ENCODE data around the gene YOD1.

The YOD1 gene

GRCh38 chr1:207024202-207025145 lies 26.5 kb downstream of the YOD1 start:
- no peak for DNase-seq

- DNase-seq: no peak
These were observed 27.9 kb downstream of the YOD1 start for GRCh38 chr1:207022996-207023679.

- no peak for DNase-seq
These were observed 29.0 kb downstream of the YOD1 start for GRCh38 chr1:207021876-207022596.

DNA sequence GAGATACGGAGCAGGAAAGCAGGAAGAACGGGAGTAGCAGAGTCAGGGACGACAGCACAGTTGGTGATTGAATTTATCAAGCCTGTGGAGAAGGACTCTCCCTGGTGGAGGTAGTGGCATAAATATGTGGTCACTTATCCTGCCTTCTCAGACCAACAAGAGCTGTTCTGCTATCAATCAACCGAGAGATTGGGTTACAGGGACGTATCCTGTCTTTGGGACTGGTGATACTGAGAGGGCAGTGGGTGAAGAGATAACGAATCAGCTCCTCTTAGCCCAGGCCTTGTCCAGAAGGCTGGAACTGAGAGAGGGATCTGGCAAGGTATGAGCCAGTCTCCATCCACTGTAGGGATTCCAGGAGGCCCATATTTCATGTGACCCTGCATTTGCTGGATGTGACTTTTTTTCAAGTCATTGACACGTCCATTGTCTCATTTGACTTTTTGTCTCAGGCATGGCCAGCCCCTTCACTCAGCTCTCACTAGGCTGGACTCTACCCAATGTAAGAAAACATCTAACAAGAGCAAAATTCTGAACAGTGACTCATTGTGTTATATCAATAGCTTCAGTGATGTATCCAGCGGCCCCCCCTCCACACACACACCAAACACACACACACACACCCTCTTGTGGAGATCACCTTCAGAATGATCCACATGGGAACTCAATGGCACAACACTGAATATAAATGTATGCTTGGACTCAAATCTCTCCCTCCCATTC lies 29.7 kb downstream of the YOD1 start:
- no peak for DNase-seq

- no peak for DNase-seq
These were observed 30.3 kb downstream of the YOD1 start for GRCh38 chr1:207020709-207021107.

DNA sequence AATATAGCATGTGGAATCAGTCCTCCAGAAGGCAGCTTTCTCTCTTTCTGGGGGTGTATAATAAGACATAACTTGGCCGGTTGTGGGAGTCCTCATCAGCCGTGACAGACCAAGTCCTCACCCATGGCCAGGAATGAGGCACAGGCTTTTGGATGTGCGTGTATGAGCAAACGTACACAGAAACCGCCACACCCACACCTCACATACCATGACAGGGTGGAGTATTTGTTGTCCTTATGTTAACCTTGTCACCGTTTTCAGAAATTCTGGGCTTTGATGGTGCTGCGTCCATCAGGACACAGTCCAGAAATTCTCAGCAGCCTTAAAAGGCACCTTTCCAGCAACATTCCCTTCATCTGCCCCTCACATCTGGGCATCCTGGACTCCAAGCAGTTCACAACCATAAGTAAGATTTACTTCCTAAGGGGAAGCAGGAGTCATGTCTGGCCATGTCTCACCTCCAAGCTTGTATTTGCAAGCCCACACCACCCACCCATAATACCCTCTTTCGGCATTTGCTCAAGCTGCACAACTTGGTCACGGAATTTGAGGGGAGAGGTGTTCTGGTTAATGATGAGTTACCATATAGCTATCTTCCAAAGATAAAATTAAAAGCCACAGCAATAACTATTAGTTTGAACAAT lies 30.8 kb downstream of the YOD1 start:
- no peak for DNase-seq

- no peak for DNase-seq
These were observed 31.3 kb downstream of the YOD1 start for GRCh38 chr1:207019661-207020060.

- no peak for DNase-seq
These were observed 31.8 kb downstream of the YOD1 start for GRCh38 chr1:207019161-207019560.

GRCh38 chr1:207018707-207019106 lies 32.3 kb downstream of the YOD1 start:
- no peak for DNase-seq

- no peak for DNase-seq
These were observed 33.1 kb downstream of the YOD1 start for GRCh38 chr1:207017615-207018559.

GRCh38 chr1:207015791-207016190 lies 35.2 kb downstream of the YOD1 start:
- no peak for DNase-seq

DNA sequence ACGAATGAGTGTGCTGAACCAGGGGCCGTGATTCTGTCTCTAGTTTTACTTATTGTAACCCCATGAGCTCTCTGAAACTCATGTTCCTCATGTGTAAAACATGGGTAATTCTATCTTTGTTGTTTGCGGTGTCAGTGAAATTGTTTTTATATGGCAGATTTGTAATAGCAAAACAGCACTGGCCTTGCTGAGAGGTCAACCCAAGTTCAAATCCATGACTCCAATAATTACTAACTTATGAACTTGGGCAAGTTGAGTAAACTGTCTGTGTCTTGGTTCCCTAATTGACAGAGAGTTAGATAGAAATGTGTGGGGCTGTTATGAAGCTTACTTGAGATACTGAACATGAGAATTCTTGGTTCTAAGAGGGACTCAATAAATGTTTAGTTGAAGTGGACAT lies 36.3 kb downstream of the YOD1 start:
- DNase-seq: no peak

- DNase-seq: no peak
These were observed 37.5 kb downstream of the YOD1 start for GRCh38 chr1:207013321-207014085.

DNA sequence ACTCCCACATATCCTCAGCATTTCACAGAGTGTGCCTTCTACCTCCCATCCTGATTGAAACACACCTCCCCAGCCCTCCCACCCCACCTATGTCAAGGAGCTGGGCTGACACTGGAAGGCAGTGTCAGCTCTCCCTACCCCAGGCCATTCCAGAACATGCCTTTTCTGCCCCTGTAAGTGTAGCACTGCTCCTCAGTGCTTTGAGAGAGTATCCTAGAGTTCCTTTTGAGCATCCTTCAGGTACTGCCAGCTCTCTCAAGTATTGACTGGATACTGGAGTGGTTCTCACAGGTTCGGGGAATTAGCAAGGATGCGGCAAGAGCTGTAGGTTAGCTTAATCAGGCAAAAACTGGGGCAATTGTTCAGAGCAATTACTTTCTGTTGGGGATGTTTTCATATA lies 40.3 kb downstream of the YOD1 start:
- no peak for DNase-seq

- DNase-seq: no peak
These were observed 41.1 kb downstream of the YOD1 start for GRCh38 chr1:207009945-207010344.

DNA sequence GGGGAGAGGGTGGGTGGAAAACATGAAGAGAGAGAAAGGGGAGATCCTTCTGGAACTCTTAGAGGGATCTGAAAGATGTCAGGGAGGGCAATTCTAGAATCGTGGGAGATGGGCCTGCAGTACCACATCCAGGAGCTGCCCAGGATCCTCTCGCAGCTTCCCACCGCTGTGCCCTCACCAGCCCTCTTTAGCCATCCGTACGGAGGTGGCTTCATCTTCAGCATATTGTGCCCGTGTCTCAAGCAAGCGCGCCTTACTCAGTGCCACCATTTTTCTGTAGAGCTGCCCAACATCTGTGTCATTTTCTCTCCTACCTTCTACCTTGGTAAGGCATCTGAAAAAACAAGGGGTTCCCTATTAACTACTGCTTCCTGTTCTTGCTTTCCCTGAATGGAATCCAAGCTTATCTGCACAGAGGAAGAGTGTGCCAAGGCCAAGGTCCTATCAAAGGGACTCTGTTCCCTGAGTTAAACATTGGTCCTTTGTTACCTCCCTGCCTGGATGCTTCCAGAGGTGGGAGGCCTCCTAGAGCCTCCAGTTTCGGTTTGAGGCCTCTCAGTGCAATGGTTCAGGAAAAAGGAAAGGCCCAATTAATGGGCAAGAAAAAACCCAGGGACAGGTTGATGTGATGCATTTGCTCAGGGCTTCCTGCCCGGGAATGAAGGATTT lies 41.7 kb downstream of the YOD1 start:
- DNase-seq: no peak

DNA sequence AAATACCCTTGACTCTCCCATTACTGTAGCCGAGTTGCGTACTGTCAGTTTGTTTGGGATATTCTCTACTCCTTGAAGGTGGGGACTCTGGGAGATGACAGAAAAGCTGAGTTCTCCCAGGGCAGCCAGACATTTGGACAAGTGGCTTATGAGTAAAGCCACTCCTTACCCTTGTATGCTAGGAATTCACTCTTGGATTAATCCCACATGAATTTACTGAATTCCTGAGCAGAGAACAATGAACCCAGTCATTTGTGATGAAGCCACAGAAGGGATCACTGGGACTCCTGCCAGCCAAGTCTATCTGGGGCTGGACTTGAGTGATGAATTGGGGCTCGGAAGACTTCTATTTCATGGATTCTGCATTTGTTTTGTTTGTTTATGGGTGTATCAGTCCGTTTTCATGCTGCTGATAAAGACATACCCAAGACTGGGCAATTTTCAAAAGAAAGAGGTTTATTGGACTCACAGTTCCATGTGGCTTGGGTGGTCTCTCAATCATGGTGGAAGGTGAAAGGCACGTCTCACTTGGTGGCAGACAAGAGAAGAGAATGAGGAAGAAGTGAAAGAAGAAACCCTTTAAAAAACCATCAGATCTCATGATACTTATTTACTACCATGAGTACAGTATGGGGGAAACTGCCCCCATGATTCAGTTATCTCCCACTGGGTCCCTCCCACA lies 43.5 kb downstream of the YOD1 start:
- no peak for DNase-seq

DNA sequence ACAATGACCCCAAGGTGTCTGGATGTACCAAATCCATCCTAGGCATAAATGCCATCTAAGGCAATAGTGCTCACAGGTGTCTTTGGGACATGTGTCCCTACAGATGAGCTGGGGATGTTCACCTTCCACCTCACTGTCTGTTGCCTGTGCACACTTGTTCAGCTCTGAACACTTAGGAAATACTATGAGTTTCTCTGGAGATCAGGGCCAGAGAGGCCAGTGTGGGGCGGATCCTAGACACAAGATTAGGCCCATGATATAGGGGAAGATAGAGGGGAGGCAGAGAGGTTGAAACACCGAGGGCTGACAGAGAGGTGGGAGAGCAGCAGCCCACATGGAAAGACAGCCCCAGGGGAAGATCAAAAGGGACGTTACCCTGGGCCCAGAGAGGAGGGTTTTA lies 44.1 kb downstream of the YOD1 start:
- no peak for DNase-seq

- DNase-seq: no peak
These were observed 44.9 kb downstream of the YOD1 start for GRCh38 chr1:207006083-207006482.

Measured in NCI-H1417 (cell line).